ENCODE results near the gene AP1S3.
"Not testable (repeated sequence)": the region's sequence is repeated elsewhere in the genome, so short reads cannot be mapped to it uniquely, and the experiment has no call there.

The AP1S3 gene

DNA sequence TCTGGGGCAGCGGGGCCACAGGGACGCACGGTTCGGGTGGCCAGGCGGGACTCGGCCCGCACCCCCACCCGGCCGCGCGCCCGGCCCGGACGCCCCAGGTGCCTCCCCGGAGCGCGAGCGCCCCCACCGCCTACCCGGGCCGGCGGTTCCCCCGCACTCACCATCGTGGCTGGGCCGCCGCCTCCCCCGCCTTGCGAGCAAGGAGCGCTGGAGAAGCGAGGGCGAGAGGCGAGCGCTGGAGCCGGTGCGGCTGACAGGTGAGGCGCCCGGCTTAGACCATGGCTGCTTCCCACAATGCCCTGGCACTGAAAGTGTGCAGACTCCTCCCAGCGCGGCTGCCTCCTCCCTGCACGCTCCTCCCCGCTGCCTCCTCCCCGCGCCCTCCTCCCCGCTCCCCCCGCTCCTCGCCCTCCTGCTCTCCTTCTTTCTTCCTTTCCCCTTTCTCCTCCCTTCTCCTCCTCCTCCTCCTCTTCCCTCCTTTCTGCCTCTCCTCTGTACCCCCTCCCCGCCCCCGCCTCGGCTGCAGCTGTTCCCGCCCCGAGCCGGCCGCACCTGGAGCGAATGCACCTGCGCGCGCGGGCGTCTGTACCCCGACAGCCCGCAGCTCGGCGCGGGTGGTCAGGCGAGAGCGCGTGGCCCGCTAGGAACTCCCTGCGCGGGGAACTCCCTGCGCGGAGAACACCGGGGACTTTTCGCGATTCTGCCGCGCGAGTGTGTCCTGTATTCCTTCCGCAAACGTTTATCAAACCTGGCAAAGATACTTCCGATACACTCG, at the start of gene AP1S3:
Gene AP1S3 (minus strand): TSS at position 296 of the 775 bp plus-strand sequence. CDS start 132 bp downstream, at position 164.
- Mint-ChIP-seq H3K4me3 (peak within 1 kb of the TSS; percentile 86), H3K27ac (ENCODE audit: low read depth) (peak within 1 kb of the TSS; percentile 78), H3K27me3 (no peaks in the 10 kb centered on the region), H3K4me1 (peaks cover 12% of the 10 kb centered on the region), H3K9me3 (no peaks in the 10 kb centered on the region), H3K36me3 (ENCODE audit: insufficient read depth) (peaks cover 5% of the 10 kb centered on the region)
- ATAC-seq (replicated peaks; ENCODE audit: extremely low read depth, poor library complexity, severe bottlenecking) = peak; percentile 87
- DNase-seq (ENCODE audit: low spot score in 2 of 2) = peak; percentile 43 to 63

DNA sequence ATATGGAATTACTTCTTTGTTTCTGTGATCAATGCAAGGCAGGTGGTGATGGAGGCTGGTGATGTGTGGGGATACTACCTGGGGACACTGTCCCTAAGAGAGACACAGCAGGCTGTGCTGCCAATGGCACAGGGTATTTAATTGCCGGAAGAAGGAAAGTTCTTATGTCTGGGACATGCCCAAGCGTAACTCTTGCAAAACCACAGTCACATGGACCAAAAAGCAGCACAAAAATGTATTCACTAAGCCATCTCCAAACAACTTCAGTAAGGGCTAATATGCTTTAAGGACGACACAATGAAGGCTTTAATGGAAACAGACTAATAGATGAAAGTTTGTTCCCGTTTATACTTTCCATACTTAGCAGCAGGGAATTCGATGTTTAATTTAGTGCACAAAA, 49.7 kb upstream of the AP1S3 start:
- Mint-ChIP-seq H3K9me3 (no peaks in the 10 kb centered on the region), H3K4me3 (no peak overlapping the region), H3K27ac (ENCODE audit: low read depth) (no peak overlapping the region), H3K27me3 (no peaks in the 10 kb centered on the region), H3K4me1 (no peaks in the 10 kb centered on the region), H3K36me3 (ENCODE audit: insufficient read depth) (peaks cover 22% of the 10 kb centered on the region)
- no peak for DNase-seq (ENCODE audit: low spot score in 2 of 2)
- ATAC-seq (replicated peaks; ENCODE audit: extremely low read depth, poor library complexity, severe bottlenecking) = no peak

DNA sequence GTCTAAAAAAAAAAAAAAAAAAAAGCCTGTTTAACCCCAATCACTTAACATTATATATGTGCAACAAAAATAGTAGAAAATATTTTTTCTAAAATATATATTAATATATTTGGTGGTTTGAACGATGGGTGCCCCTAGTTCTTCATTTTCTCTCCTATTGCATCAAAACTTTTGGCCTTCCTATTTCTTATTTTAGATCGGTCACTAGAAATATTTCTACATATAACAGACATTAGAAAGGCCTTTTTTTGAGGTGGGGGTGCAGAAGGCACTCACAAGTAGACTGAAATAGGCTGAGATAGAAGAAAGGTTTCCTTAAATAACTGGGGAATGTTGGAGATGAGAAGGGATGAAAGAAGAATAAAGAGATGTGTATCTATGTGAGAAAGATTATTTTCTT, 49.3 kb upstream of the AP1S3 start:
- Mint-ChIP-seq H3K27me3 (no peaks in the 10 kb centered on the region), H3K27ac (ENCODE audit: low read depth) (no peak overlapping the region), H3K36me3 (ENCODE audit: insufficient read depth) (peaks cover 25% of the 10 kb centered on the region), H3K4me1 (no peaks in the 10 kb centered on the region), H3K9me3 (no peaks in the 10 kb centered on the region), H3K4me3 (no peak overlapping the region)
- DNase-seq (ENCODE audit: low spot score in 2 of 2) (no peak), ATAC-seq (replicated peaks; ENCODE audit: extremely low read depth, poor library complexity, severe bottlenecking) (no peak)

DNA sequence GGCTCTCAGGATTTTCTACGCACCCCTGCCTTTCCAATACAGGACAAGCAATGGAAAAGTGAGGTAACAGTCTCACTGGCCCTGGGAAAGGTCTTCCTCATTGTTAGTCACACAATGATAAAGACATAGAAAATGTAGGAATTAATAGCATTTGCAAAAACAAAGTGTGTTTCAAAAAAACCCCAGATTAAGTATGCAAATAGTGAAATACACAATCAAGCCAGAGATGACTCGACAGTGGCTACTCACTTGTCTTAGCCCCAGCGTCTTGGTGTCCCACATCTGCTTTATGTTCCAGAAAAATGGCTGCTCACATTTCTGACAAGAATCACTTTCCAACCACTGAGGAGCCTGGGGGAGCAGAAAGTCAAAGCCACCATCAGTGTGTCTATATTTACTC, 47.0 kb upstream of the AP1S3 start:
- no peak for DNase-seq (ENCODE audit: low spot score in 2 of 2)
- no peak for ATAC-seq (replicated peaks; ENCODE audit: extremely low read depth, poor library complexity, severe bottlenecking)
- Mint-ChIP-seq H3K36me3 (ENCODE audit: insufficient read depth) (peaks cover 34% of the 10 kb centered on the region), H3K27me3 (no peaks in the 10 kb centered on the region), H3K4me3 (no peak overlapping the region), H3K9me3 (no peaks in the 10 kb centered on the region), H3K27ac (ENCODE audit: low read depth) (no peak overlapping the region), H3K4me1 (no peaks in the 10 kb centered on the region)

GRCh38 chr2:223882715-223883114, 45.3 kb upstream of the AP1S3 start:
- H3K9me3 Mint-ChIP-seq = no peaks in the 10 kb centered on the region
- H3K27me3 Mint-ChIP-seq = no peaks in the 10 kb centered on the region
- ATAC-seq (replicated peaks; ENCODE audit: extremely low read depth, poor library complexity, severe bottlenecking) = no peak
- H3K36me3 Mint-ChIP-seq (ENCODE audit: insufficient read depth) = peaks cover 41% of the 10 kb centered on the region
- no peaks in the 10 kb centered on the region for H3K4me1 Mint-ChIP-seq
- no peak for DNase-seq (ENCODE audit: low spot score in 2 of 2)
- H3K27ac Mint-ChIP-seq (ENCODE audit: low read depth) = no peak overlapping the region
- H3K4me3 Mint-ChIP-seq = no peak overlapping the region

- Mint-ChIP-seq H3K4me1 (no peaks in the 10 kb centered on the region), H3K27ac (ENCODE audit: low read depth) (no peak overlapping the region), H3K27me3 (no peaks in the 10 kb centered on the region), H3K4me3 (no peak overlapping the region), H3K36me3 (ENCODE audit: insufficient read depth) (peaks cover 47% of the 10 kb centered on the region), H3K9me3 (no peaks in the 10 kb centered on the region)
- DNase-seq (ENCODE audit: low spot score in 2 of 2) (no peak), ATAC-seq (replicated peaks; ENCODE audit: extremely low read depth, poor library complexity, severe bottlenecking) (no peak)
Measured at GRCh38 chr2:223880796-223881195, 43.4 kb upstream of the AP1S3 start.

DNA sequence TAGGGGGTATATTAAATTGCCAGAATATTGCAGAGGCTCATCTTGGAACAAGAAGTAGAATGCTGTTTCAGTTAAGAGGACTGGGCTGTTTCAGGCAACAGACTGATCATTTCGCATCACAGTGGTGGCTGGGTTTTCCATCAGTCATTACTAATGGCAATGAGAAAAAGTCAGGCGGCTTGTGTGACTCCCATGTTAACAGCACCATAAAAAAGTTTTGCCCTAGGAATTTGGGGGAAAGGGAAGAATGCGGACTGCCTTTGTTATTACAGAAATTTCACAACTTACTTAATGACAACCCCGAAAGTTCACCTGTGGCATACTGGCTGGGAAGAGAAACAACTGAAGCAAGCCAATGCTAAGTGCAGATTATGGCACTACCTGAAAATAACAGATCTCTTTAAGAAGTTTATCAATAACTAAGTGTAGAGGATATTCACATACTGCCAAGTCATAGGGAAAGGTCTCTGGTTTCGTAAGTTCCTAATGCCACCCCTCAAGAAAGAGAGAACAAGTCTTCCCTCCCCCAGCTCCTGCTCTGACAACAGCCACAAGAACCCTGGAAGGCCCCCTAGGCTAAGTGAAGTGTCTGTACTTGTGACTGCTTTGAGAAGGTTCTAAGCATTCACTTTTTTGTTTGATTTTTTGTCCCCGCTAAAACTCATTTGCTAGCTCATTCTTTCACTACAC, 40.5 kb upstream of the AP1S3 start:
- H3K27ac Mint-ChIP-seq (ENCODE audit: low read depth) = peak overlapping the region; percentile 53
- H3K36me3 Mint-ChIP-seq (ENCODE audit: insufficient read depth) = peaks cover 42% of the 10 kb centered on the region
- no peaks in the 10 kb centered on the region for H3K27me3 Mint-ChIP-seq
- DNase-seq (ENCODE audit: low spot score in 2 of 2) (no peak), ATAC-seq (replicated peaks; ENCODE audit: extremely low read depth, poor library complexity, severe bottlenecking) (no peak)
- H3K9me3 Mint-ChIP-seq = no peaks in the 10 kb centered on the region
- H3K4me3 Mint-ChIP-seq = no peak overlapping the region
- no peaks in the 10 kb centered on the region for H3K4me1 Mint-ChIP-seq

DNA sequence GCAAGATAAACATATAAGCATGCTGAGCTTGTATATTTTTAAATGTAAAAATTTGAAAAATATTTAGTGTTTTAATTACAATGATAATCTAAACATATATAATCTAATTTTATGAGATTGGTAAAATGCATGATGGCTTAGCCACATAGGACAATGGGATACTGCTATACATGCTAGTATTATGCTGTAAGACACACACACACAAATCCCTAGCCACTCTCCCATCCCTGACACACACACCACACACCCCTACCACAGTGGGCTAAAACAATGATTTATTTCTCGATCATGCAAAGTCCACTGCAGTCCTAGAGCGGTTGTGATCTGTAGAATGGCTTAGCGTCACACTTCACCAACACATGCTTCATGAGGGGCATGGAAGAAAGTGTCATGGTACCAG, 36.3 kb upstream of the AP1S3 start:
- H3K4me1 Mint-ChIP-seq = no peaks in the 10 kb centered on the region

DNA sequence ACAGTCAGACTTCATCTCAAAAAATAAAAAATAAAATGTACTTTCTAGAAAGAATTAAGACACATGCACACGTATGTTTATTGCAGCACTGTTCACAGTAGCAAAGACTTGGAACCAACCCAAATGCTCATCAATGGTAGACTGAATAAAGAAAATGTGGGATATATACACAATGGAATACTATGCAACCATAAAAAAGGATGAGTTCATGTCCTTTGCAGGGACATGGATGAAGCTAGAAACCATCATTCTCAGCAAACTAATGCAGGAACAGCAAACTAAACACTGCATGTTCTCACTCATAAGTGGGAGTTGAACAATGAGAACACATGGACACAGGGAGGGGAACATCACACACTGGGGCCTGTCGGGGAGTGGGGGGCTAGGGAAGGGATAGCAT, 35.4 kb upstream of the AP1S3 start:
- DNase-seq (ENCODE audit: low spot score in 2 of 2); H3K27me3 Mint-ChIP-seq; H3K4me3 Mint-ChIP-seq; ATAC-seq (replicated peaks; ENCODE audit: extremely low read depth, poor library complexity, severe bottlenecking); H3K27ac Mint-ChIP-seq (ENCODE audit: low read depth); H3K9me3 Mint-ChIP-seq; H3K4me1 Mint-ChIP-seq: not testable (repeated sequence)
- peaks cover 22% of the 10 kb centered on the region for H3K36me3 Mint-ChIP-seq (ENCODE audit: insufficient read depth)

More for the DNA sequence above, 36.3 kb upstream of the AP1S3 start:
- H3K27me3 Mint-ChIP-seq = no peaks in the 10 kb centered on the region
- DNase-seq (ENCODE audit: low spot score in 2 of 2) (no peak), ATAC-seq (replicated peaks; ENCODE audit: extremely low read depth, poor library complexity, severe bottlenecking) (no peak)
- no peak overlapping the region for H3K4me3 Mint-ChIP-seq
- no peaks in the 10 kb centered on the region for H3K9me3 Mint-ChIP-seq
- no peak overlapping the region for H3K27ac Mint-ChIP-seq (ENCODE audit: low read depth)
- peaks cover 27% of the 10 kb centered on the region for H3K36me3 Mint-ChIP-seq (ENCODE audit: insufficient read depth)

DNA sequence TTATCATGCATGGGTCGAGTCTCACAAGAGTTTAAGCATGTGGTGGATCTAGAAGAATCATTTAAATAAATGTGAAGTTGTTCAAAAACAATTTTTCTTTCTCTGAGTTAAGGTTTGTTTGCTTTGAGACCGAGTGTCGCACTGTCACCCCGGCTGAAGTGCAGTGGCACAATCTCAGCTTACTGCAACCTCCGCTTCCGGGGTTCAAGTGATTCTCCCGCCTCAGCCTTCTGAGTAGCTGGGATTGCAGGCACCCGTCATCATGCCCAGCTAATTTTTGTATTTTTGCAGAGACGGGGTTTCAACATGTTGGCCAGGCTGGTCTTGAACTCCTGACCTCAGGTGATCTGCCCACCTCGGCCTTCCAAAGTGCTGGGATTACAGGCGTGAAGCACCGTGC, 34.3 kb upstream of the AP1S3 start:
- H3K4me1 Mint-ChIP-seq; H3K4me3 Mint-ChIP-seq; H3K9me3 Mint-ChIP-seq; H3K27ac Mint-ChIP-seq (ENCODE audit: low read depth); H3K27me3 Mint-ChIP-seq; DNase-seq (ENCODE audit: low spot score in 2 of 2); ATAC-seq (replicated peaks; ENCODE audit: extremely low read depth, poor library complexity, severe bottlenecking): not testable (repeated sequence)
- H3K36me3 Mint-ChIP-seq (ENCODE audit: insufficient read depth) = peaks cover 14% of the 10 kb centered on the region

- peaks cover 7% of the 10 kb centered on the region for H3K4me1 Mint-ChIP-seq
- H3K4me3 Mint-ChIP-seq = no peak overlapping the region
- DNase-seq (ENCODE audit: low spot score in 2 of 2) (no peak), ATAC-seq (replicated peaks; ENCODE audit: extremely low read depth, poor library complexity, severe bottlenecking) (no peak)
- H3K9me3 Mint-ChIP-seq = no peaks in the 10 kb centered on the region
- no peak overlapping the region for H3K27ac Mint-ChIP-seq (ENCODE audit: low read depth)
- H3K27me3 Mint-ChIP-seq = no peaks in the 10 kb centered on the region
- H3K36me3 Mint-ChIP-seq (ENCODE audit: insufficient read depth) = peaks cover 11% of the 10 kb centered on the region
Measured at GRCh38 chr2:223870840-223871611, 33.6 kb upstream of the AP1S3 start.

DNA sequence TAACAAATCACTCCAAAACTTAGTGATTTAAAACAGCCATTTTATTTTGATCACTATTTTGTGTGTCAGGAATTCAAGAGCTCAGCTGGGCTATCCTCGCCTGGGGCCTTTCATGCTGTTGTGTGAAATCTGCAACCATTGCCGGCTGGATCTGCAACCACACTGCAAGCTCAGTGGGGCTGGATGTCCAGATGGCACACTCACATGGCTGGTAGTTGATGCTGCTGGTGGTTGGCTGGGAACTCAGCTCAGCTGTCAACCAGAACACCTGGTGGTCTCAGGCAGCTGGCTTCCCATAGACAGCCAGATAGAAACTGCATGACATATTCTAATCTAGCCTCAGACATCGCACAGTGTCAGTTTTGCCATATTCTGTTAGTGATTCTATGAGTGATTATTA, 30.6 kb upstream of the AP1S3 start:
- no peak for DNase-seq (ENCODE audit: low spot score in 2 of 2)
- no peak for ATAC-seq (replicated peaks; ENCODE audit: extremely low read depth, poor library complexity, severe bottlenecking)
- Mint-ChIP-seq H3K27me3 (no peaks in the 10 kb centered on the region), H3K4me3 (no peak overlapping the region), H3K4me1 (peaks cover 20% of the 10 kb centered on the region), H3K9me3 (no peaks in the 10 kb centered on the region), H3K27ac (ENCODE audit: low read depth) (no peak overlapping the region), H3K36me3 (ENCODE audit: insufficient read depth) (peaks cover 12% of the 10 kb centered on the region)
